ENCODE data around the gene BACH2.
"Not testable (repeated sequence)": the region's sequence is repeated elsewhere in the genome, so short reads cannot be mapped to it uniquely, and the experiment has no call there.

BACH2 gene

DNA sequence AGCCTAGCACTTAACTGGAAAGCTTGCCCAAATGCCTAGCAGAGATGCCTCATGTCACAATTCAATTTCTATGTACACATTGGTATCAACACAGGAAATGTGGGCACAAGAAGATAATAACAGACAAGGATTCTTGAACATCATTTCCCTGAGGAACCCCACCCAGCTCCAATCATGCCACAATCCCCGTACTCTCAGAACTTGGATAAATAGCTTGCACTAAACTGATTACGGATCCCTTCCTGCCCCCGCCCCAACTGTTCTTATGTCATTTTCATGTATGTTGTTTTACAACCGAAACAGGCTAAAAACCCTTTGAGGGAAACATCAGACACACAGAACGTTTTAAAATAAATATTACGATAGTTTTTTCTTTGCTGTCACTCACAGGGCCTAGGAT, 87.1 kb downstream of the BACH2 start:
- Mint-ChIP-seq H3K27me3 (no peaks in the 10 kb centered on the region), H3K36me3 (ENCODE audit: low read depth) (peaks cover 86% of the 10 kb centered on the region), H3K9me3 (no peaks in the 10 kb centered on the region), H3K27ac (peak overlapping the region; percentile 76), H3K4me3 (peak overlapping the region; percentile 23), H3K4me1 (ENCODE audit: low read depth) (peaks cover 93% of the 10 kb centered on the region)
- no peak for DNase-seq

DNA sequence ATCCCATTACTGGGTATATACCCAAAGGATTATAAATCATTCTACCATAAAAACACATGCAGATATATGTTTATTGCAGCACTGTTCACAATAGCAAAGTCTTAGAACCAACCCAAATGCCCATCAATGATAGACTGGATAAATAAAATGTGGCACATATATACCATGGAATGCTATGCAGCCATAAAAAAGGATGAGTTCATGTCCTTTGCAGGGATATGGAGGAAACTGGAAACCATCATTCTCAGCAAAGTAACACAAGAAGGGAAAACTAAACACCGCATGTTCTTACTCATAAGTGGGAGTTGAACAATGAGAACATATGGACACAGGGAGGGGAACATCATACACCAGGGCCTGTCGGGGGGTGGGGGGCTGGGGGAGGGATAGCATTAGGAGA, 88.0 kb downstream of the BACH2 start:
- DNase-seq, H3K4me3 Mint-ChIP-seq, H3K27me3 Mint-ChIP-seq, H3K9me3 Mint-ChIP-seq: not testable (repeated sequence)
- Mint-ChIP-seq H3K36me3 (ENCODE audit: low read depth) (peaks cover 86% of the 10 kb centered on the region), H3K27ac (peak overlapping the region; percentile 40), H3K4me1 (ENCODE audit: low read depth) (peaks cover 93% of the 10 kb centered on the region)

DNA sequence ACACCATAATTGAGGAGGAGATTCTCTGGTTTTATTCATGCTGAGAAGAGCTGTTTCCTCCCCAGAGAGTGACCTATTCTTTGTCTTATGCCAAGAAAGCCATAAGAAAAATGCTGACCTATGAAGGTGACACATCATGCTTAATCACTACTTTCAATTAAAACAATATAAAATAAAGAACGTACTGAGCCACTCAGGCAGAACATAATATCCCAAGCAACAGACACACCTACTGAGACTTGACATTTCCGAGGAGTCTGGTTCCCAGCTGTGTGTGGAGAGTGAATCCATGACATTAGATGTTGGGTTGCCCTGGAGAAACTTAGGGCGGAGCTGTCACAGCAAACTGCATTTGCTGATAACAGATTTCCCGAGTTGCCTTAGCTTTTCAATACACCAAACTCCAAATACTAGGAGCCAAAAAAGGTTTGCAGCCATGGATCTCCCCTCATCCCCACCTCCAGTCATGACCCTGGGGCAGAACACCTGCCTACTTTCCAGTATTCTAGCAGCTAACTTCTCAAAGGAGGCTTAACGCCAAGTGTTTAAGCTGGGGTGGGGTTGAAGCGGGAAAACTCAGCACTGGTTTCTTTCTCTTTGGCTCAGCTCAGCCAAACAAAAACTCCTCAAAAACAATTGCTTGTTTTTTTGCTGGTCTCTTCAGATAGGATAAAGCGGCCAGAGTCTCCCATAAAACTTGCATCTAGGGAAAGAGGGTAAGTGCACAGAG, 92.2 kb downstream of the BACH2 start:
- Mint-ChIP-seq H3K4me1 (ENCODE audit: low read depth) (peaks cover 87% of the 10 kb centered on the region), H3K9me3 (peaks cover under 1% of the 10 kb centered on the region), H3K27ac (peak overlapping the region; percentile 12), H3K27me3 (no peaks in the 10 kb centered on the region), H3K4me3 (no peak overlapping the region), H3K36me3 (ENCODE audit: low read depth) (peaks cover 88% of the 10 kb centered on the region)
- DNase-seq, result no peak

DNA sequence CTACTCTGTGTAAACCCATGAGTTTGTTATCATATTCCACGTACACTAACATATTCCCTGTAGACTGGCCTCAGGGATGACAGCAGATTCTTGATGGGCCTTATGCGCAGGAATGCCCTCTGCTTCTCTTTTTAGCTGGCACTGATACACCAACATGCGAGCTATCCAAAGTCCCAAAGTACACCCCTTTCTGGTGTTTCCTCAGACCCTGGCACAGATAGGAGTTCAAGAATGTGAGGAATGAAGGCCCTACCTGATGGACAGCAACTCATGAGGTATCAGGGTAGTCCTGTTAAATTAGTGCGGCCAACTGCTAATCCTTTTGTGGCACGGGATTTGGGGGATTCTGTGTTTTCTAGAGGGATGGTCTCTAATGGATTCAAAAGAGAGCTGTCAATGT, 93.0 kb downstream of the BACH2 start:
- no peak for DNase-seq
- Mint-ChIP-seq H3K27me3 (no peaks in the 10 kb centered on the region), H3K36me3 (ENCODE audit: low read depth) (peaks cover 91% of the 10 kb centered on the region), H3K27ac (peak overlapping the region; percentile 12), H3K4me3 (no peak overlapping the region), H3K9me3 (peaks cover 7% of the 10 kb centered on the region), H3K4me1 (ENCODE audit: low read depth) (peaks cover 89% of the 10 kb centered on the region)

DNA sequence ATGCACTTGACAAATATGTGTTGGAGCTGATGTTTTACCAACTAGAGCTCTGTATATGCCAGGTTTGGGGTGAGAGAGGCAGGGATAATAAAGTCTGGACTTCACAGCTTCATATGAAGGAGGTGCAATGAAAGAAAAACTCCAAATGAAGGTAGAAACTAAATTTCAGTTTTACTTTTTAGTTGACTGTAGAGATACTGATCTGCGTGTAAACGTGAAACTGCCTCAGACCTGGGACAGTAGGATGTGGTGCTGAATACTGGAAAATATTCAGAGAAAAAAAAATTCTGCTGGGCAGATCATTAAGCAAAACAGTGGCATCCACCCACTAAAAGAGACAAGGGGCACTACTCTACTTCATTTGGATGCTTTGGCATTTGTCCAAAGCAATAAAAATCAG, 94.5 kb downstream of the BACH2 start:
- no peak for DNase-seq
- Mint-ChIP-seq H3K4me1 (ENCODE audit: low read depth) (peaks cover 91% of the 10 kb centered on the region), H3K9me3 (peaks cover 21% of the 10 kb centered on the region), H3K27ac (peak overlapping the region; percentile 84), H3K27me3 (no peaks in the 10 kb centered on the region), H3K4me3 (peak overlapping the region; percentile 34), H3K36me3 (ENCODE audit: low read depth) (peaks cover 93% of the 10 kb centered on the region)

DNA sequence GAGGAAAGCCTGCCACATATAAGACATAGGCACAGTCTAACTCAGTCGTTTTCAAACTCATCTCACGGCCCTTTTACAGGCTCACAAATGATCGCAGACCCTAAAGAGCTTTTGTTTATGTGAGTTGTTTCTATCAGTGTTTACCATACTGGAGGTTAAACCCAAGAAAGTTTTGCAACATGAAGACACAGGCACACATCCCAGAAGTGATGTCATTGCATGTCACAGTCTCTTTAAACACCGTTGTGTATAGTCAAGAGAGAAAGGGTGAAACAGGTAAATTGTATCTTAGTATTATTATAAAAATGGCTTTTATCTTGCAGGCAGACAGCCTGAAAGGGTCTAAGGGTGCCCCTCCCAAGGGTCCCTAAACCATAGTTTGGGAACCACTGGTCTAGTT, 96.7 kb downstream of the BACH2 start:
- no peak overlapping the region for H3K4me3 Mint-ChIP-seq
- no peak for DNase-seq
- peak overlapping the region; percentile 79 for H3K27ac Mint-ChIP-seq
- peaks cover 86% of the 10 kb centered on the region for H3K36me3 Mint-ChIP-seq (ENCODE audit: low read depth)
- H3K4me1 Mint-ChIP-seq (ENCODE audit: low read depth), result peaks cover 90% of the 10 kb centered on the region
- H3K27me3 Mint-ChIP-seq, result no peaks in the 10 kb centered on the region
- H3K9me3 Mint-ChIP-seq, result peaks cover 22% of the 10 kb centered on the region

DNA sequence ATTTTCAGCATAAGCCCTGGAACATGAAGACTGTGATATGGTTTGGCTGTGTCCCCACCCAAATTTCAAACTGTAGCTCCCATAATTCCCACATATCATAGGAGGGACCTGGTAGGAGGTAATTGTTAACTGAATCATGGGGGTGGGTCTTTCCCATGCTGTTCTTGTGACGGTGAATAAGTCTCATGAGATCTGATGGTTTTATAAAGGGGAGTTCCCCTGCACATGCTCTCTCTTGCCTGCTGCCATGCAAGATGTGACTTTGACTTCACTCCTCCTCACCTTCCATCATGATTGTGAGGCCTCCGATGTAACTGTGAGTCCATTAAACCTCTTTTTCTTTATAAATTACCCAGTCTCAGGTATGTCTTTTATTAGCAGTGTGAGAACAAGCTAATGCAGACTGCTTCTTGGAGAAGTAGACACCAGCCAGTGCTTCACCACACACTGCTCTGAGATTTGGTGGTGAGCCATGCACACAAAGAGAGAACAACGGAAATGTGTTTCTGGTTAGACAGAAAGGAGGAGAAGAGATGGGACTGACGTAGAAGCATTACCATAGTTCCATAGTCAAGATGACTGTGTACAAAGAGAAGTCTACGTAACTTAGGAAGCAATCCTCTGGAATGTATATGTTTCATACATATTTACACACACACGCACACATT, 97.8 kb downstream of the BACH2 start:
- Mint-ChIP-seq H3K27me3 (no peaks in the 10 kb centered on the region), H3K4me3 (no peak overlapping the region), H3K27ac (peak overlapping the region; percentile 79), H3K36me3 (ENCODE audit: low read depth) (peaks cover 81% of the 10 kb centered on the region), H3K9me3 (peaks cover 22% of the 10 kb centered on the region), H3K4me1 (ENCODE audit: low read depth) (peaks cover 90% of the 10 kb centered on the region)
- DNase-seq, result no peak

DNA sequence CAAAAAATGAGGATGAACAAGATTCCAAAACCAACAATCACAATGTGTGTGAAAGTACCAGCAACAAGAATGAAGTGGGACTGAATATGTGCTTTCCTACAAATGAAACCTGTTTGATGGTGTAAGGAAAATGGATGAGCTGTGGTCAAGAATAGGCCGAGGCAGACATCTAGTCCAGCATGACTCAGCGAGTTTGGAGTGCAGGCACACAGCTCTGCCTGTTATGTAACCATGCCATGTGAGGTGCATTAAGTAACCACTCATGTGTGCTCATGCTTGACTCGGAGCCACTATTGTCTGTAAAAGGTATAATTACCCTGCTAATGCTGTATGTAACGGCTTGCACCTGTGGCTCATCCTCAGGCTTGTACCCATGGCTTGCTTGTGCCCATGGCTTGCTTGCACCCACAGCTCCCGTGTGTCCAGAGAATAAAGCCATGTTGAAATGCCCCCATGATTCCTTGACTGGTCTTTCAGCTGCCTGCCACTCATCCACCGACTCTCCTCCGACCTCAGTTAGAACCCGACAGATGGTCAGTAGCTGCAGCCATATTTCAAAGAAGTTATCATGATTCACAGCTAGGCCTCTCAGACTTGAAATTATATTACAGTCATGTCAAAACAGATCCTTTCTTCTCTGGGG, 98.7 kb downstream of the BACH2 start:
- no peaks in the 10 kb centered on the region for H3K27me3 Mint-ChIP-seq
- peaks cover 93% of the 10 kb centered on the region for H3K4me1 Mint-ChIP-seq (ENCODE audit: low read depth)
- peaks cover 22% of the 10 kb centered on the region for H3K9me3 Mint-ChIP-seq
- no peak for DNase-seq
- H3K4me3 Mint-ChIP-seq, result no peak overlapping the region
- H3K36me3 Mint-ChIP-seq (ENCODE audit: low read depth), result peaks cover 83% of the 10 kb centered on the region
- peak overlapping the region; percentile 79 for H3K27ac Mint-ChIP-seq

DNA sequence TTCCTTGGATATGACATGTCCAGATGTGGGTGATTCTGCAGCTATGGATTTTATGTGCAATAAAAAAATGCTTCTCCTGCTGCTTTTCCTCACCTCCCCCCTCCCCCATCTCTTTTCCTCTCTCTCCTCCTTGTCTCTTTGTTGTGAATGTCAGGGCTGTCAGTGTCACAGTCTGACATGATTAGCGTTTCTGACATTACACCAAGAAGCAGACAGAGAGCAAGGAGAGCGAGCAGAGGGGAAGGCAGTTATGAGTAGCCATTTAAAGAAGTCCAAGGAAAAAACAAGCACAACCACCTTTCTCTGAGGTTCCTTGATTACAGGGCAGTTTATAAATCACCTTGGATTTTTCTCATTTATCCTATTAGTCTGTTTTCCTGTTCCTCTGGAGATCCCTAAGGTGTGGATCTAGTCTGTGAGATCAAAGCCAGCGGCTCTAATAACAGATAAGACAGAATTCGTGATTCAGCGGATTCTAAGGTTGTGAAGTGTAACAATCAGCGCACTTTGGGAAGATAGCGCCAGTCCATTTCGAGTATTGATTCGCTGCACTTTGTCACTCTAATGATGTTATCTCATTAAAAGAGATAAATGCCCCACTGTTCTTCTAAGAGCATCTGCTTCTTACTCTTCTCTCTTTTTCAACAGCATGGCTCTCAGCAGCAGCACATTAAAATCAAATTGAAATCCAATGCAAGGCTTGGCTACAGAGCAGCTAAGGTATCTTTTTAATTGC, 101.4 kb downstream of the BACH2 start:
- Mint-ChIP-seq H3K4me1 (ENCODE audit: low read depth) (peaks cover 99% of the 10 kb centered on the region), H3K36me3 (ENCODE audit: low read depth) (peaks cover 70% of the 10 kb centered on the region), H3K9me3 (peaks cover 22% of the 10 kb centered on the region), H3K27me3 (no peaks in the 10 kb centered on the region), H3K4me3 (peak overlapping the region; percentile 50), H3K27ac (peak overlapping the region; percentile 90)
- no peak for DNase-seq

DNA sequence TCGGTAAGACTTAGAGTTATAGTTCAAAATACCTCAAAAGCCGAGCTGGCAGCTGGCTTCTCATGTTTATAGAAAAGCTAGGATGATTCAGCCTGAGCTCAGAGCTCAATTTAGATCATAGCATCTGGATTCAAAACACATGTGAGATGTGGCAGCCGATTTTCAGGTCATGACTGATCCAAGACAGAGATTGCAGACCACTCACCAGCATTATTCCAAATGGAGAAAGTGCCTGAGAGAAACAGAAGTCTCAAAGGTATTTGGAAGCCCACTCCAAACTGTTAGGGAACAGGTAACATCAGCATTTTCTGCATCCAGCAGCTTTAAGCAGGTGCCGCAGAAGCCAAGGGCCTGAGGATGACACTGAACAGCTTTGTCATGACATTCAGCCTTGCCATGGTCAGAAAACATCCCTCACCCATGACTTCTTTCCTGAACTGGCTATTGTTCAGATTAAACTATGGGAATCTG, 102.2 kb downstream of the BACH2 start:
- no peaks in the 10 kb centered on the region for H3K27me3 Mint-ChIP-seq
- H3K9me3 Mint-ChIP-seq, result peaks cover 20% of the 10 kb centered on the region
- H3K4me3 Mint-ChIP-seq, result peak overlapping the region; percentile 50
- DNase-seq, result no peak
- H3K27ac Mint-ChIP-seq, result peak overlapping the region; percentile 90
- H3K4me1 Mint-ChIP-seq (ENCODE audit: low read depth), result peaks cover 98% of the 10 kb centered on the region
- H3K36me3 Mint-ChIP-seq (ENCODE audit: low read depth), result peaks cover 69% of the 10 kb centered on the region

DNA sequence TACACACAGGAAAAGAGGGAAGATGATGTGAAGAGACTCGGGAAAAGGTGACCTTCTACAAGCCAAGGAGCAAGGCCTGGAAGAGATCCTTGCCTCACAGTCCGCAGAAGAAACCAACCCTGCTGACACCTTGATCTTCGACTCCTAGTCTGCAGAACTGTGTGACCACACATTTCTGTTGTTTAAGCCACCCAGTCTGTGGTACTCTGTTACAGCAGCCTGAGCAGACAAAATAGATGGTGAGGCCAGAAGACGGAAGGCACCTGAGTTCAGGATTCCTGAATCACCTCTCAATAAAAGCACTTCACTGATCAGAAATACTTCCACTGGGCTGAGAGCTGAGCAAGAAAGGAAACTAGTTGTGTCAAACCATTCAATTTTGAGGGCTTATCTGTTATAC, 103.3 kb downstream of the BACH2 start:
- peak overlapping the region; percentile 50 for H3K4me3 Mint-ChIP-seq
- peaks cover 12% of the 10 kb centered on the region for H3K9me3 Mint-ChIP-seq
- H3K36me3 Mint-ChIP-seq (ENCODE audit: low read depth), result peaks cover 64% of the 10 kb centered on the region
- no peaks in the 10 kb centered on the region for H3K27me3 Mint-ChIP-seq
- peaks cover 95% of the 10 kb centered on the region for H3K4me1 Mint-ChIP-seq (ENCODE audit: low read depth)
- peak overlapping the region; percentile 92 for H3K27ac Mint-ChIP-seq
- no peak for DNase-seq

DNA sequence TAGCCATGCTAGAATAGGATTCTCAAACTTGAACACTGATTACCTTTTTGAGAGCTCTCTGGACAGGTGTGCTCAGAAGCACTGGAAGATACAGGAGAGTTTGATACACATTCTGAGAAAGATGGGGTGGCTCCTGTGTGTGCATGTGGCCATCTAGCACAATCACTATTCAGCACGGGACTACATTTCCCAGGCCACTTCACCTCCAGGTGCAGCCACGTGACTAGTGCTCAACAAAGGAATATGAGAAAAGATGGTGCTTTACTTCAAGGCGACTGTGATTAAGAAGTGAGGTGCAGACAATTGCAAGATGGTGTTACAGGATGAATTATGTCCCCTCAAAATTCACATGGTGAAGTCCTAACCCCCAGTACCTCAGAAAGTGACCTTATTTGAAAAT, 103.8 kb downstream of the BACH2 start:
- no peaks in the 10 kb centered on the region for H3K27me3 Mint-ChIP-seq
- H3K9me3 Mint-ChIP-seq, result peaks cover 7% of the 10 kb centered on the region
- no peak for DNase-seq
- H3K4me3 Mint-ChIP-seq, result peak overlapping the region; percentile 19
- peak overlapping the region; percentile 92 for H3K27ac Mint-ChIP-seq
- H3K4me1 Mint-ChIP-seq (ENCODE audit: low read depth), result peaks cover 93% of the 10 kb centered on the region
- peaks cover 59% of the 10 kb centered on the region for H3K36me3 Mint-ChIP-seq (ENCODE audit: low read depth)

DNA sequence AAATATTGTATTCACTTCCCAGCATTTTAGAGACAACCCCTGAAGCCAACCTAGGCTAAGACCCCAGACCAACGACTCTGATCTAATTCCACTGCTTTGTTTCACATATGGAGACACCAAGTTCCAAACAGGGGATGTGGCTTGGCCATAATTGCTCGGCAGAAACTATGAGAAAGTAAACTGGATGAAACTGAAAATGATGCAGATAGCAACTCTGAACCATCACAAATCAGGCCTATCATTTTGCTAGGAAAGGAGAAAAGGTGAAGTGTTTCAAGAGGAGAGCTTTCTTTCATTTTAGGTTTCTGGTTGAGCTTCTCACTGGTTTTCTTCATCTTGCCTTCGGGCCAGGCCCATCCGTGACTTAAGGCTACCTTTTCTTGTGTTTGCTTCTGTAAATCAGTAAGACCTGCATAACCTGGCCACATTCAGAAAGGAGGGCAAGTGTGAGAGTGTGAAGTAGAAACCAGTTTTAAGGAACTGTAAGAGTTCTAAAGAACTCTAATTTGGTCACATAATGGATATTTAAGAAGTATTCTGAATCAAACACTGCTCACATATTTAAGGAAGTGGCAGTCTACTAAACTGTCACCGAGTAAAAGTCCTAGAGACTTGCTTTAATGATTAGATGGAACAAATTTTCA, 105.8 kb downstream of the BACH2 start:
- H3K36me3 Mint-ChIP-seq (ENCODE audit: low read depth), result peaks cover 59% of the 10 kb centered on the region
- no peak for DNase-seq
- H3K27me3 Mint-ChIP-seq, result no peaks in the 10 kb centered on the region
- H3K9me3 Mint-ChIP-seq, result no peaks in the 10 kb centered on the region
- peak overlapping the region; percentile 89 for H3K27ac Mint-ChIP-seq
- peaks cover 95% of the 10 kb centered on the region for H3K4me1 Mint-ChIP-seq (ENCODE audit: low read depth)
- peak overlapping the region; percentile 41 for H3K4me3 Mint-ChIP-seq

DNA sequence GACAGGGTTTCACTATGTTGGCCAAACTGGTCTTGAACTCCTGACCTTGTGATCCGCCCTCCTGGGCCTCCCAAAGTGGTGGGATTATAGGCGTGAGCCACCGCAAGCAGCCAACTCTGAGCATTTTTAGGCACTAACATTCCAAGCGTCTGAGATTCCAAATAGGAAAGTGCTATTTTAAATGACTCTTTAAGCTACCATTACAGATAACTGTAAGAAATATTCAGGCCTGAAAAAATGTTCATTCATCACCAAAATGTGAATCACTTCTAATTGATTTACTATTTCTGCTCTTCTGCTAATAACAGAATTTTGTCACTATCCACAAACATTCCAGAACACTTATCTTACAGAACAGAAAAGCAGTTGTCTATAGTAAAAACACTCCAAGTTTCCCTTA, 106.5 kb downstream of the BACH2 start:
- H3K36me3 Mint-ChIP-seq (ENCODE audit: low read depth), result peaks cover 56% of the 10 kb centered on the region

More for the DNA sequence above, 106.5 kb downstream of the BACH2 start:
- H3K9me3 Mint-ChIP-seq, result no peaks in the 10 kb centered on the region
- H3K4me1 Mint-ChIP-seq (ENCODE audit: low read depth), result peaks cover 92% of the 10 kb centered on the region
- peak overlapping the region; percentile 89 for H3K27ac Mint-ChIP-seq
- H3K27me3 Mint-ChIP-seq, result no peaks in the 10 kb centered on the region
- no peak overlapping the region for H3K4me3 Mint-ChIP-seq
- no peak for DNase-seq

Data from activated T-cell treated with anti-CD3 and anti-CD28 coated beads, Interleukin-2, amount 50 U/mL, for 24 hours (primary cell).